Ishikawa (cell line): ENCODE data around the gene HOXB8.

ENCODE experiments used
- CEBPB ChIP-seq: IDR thresholded peaks from 2 replicates; pipeline ENCODE4 v1.6.1; 2012
- CREB1 ChIP-seq: IDR thresholded peaks from 2 replicates; pipeline ENCODE4 v1.6.1; 2012; ENCODE audit warnings: low read depth
- EGR1 ChIP-seq: IDR thresholded peaks from 2 replicates; pipeline ENCODE4 v1.6.1; 2012
- EP300 ChIP-seq: IDR thresholded peaks from 2 replicates; pipeline ENCODE4 v1.6.1; 2012; ENCODE audit warnings: borderline replicate concordance
- FOXM1 ChIP-seq: IDR thresholded peaks from 2 replicates; pipeline ENCODE4 v1.6.1; 2012; ENCODE audit warnings: low read depth, borderline replicate concordance
- NFIC ChIP-seq: IDR thresholded peaks from 2 replicates; pipeline ENCODE4 v1.6.1; 2012
- RAD21 ChIP-seq: IDR thresholded peaks from 2 replicates; pipeline ENCODE4 v1.6.1; 2012; ENCODE audit warnings: low read depth
- REST ChIP-seq: IDR thresholded peaks from 2 replicates; pipeline ENCODE4 v1.6.1; 2012; ENCODE audit warnings: low read depth, mild to moderate bottlenecking
- TAF1 ChIP-seq: IDR thresholded peaks from 2 replicates; pipeline ENCODE4 v1.6.1; 2012; ENCODE audit warnings: low read depth, mild to moderate bottlenecking
- TCF12 ChIP-seq: IDR thresholded peaks from 2 replicates; pipeline ENCODE4 v1.6.1; 2012; ENCODE audit warnings: low read depth
- TEAD4 ChIP-seq: IDR thresholded peaks from 2 replicates; pipeline ENCODE4 v1.6.1; 2012
- YY1 ChIP-seq: IDR thresholded peaks from 2 replicates; pipeline ENCODE4 v1.6.1; 2012; ENCODE audit warnings: low read depth
- ZBTB7A ChIP-seq: IDR thresholded peaks from 2 replicates; pipeline ENCODE4 v1.6.1; 2012; ENCODE audit warnings: low read depth
- TF ChIP-seq, protein P1 (sequence below): IDR thresholded peaks from 2 replicates; pipeline ENCODE4 v1.6.1; 2012
- TF ChIP-seq, protein P2 (sequence below): IDR thresholded peaks from 2 replicates; pipeline ENCODE4 v1.6.1; 2012

The HOXB8 gene

DNA sequence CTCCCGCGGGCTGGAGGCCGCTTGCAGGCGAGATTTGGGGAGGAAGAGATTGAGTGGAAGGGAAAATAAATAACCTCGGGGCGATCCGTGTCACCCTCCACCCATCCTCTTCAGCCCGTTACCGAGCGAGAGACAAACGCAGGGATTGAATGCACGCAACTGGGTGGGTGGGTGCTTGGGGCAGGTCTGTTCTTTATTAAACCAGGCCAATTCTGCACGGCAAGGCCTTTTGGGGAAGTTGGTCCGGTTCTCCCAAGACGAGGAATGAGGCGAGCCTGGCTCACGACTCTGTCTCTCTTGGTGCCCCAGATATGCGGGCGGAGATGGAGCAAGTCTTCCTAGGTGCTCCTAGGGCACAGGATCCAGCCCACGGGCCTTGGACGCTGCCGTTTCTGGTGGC, 3.9 kb downstream of the HOXB8 start:
- TF ChIP-seq FOXM1 (no peak), ZBTB7A (no peak), EP300 (no peak), TCF12 (no peak), EGR1 (no peak), NFIC (no peak), REST (no peak), CREB1 (no peak), TAF1 (no peak), TEAD4 (no peak), CEBPB (no peak), RAD21 (no peak), YY1 (no peak)
- TF ChIP-seq, protein P1, sequence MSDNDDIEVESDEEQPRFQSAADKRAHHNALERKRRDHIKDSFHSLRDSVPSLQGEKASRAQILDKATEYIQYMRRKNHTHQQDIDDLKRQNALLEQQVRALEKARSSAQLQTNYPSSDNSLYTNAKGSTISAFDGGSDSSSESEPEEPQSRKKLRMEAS, result no peak
- TF ChIP-seq, protein P2, sequence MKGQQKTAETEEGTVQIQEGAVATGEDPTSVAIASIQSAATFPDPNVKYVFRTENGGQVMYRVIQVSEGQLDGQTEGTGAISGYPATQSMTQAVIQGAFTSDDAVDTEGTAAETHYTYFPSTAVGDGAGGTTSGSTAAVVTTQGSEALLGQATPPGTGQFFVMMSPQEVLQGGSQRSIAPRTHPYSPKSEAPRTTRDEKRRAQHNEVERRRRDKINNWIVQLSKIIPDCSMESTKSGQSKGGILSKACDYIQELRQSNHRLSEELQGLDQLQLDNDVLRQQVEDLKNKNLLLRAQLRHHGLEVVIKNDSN, result no peak

GRCh38 chr17:48610282-48611211, 4.5 kb downstream of the HOXB8 start, which contains the start of gene HOXB7:
Gene HOXB7 (minus strand): TSS chr17:48611017. CDS start chr17:48610918, 99 bp downstream.
- TF ChIP-seq TAF1 (no peak; the same call in 1 of the 2 replicates), EP300 (peak; percentile 56; the same call in 1 of the 2 replicates), TCF12 (no peak), REST (no peak), ZBTB7A (peak; percentile 52; the same call in 1 of the 2 replicates), FOXM1 (0 out of 2 replicates have a peak, but pooled peaks have one; percentile 16), CEBPB (no peak), NFIC (0 out of 2 replicates have a peak, but pooled peaks have one; percentile 28), CREB1 (no peak)
- TF ChIP-seq, protein P2, result peak; percentile 98

GRCh38 chr17:48609759-48610281, 5.3 kb downstream of the HOXB8 start:
- TF ChIP-seq NFIC, result no peak
- no peak for TF ChIP-seq TAF1
- TF ChIP-seq EGR1, result no peak
- TF ChIP-seq, protein P2, result no peak
- TF ChIP-seq ZBTB7A, result no peak
- TF ChIP-seq, protein P1, result no peak

GRCh38 chr17:48609033-48609432, 6.1 kb downstream of the HOXB8 start:
- TF ChIP-seq CREB1 (no peak), TCF12 (no peak), CEBPB (no peak), YY1 (no peak), TEAD4 (no peak), REST (no peak), EP300 (no peak), RAD21 (no peak), NFIC (no peak), FOXM1 (no peak), TAF1 (no peak)
- TF ChIP-seq, protein P1, result no peak
